CD8-positive, alpha-beta memory T cell (primary cell): ENCODE data around the gene ZBTB8A. TPM values are rescaled to one million over a fixed set of nuclear protein-coding genes. Genes with fewer than 3 reads are reported as not detected.

Source experiments
- CTCF ChIA-PET: fragments of 350-600 bp; sonication (Branson Sonifier 250); formaldehyde crosslinking; loops from one replicate; lab custom pipeline; 2021; ENCODE audit warnings: antibody characterized with exemption; lab: Charles Lee
- POLR2A ChIA-PET: fragments of 350-600 bp; sonication (Branson Sonifier 250); formaldehyde crosslinking; loops from one replicate; lab custom pipeline; 2021; ENCODE audit warnings: antibody characterized with exemption; lab: Charles Lee
- DNase-seq, 5 donors: peaks; one replicate each; pipeline versions ENCODE4 v3.0.0 to v3.0.0-alpha.2; 2020 to 2022; ENCODE audit warnings: mixed read lengths in 1 of 5
- H3K27ac ChIP-seq: one replicate; pipeline ENCODE4 v1.7.0; 2013; ENCODE audit warnings: low read depth, mild to moderate bottlenecking, low read length, moderate library complexity
- H3K27me3 ChIP-seq: 2 replicates; pipeline ENCODE4 v1.7.0; 2013; ENCODE audit warnings: low read length, mild to moderate bottlenecking; ENCODE audit not compliant: insufficient read depth, poor library complexity, severe bottlenecking
- H3K36me3 ChIP-seq: 2 replicates; pipeline ENCODE4 v1.7.0; 2013; ENCODE audit warnings: mild to moderate bottlenecking, low read length, moderate library complexity; ENCODE audit not compliant: insufficient read depth
- H3K4me1 ChIP-seq: 2 replicates; pipeline ENCODE4 v1.7.0; 2013; ENCODE audit warnings: mild to moderate bottlenecking, low read length, moderate library complexity; ENCODE audit not compliant: insufficient read depth
- H3K4me3 ChIP-seq: 2 replicates; pipeline ENCODE4 v1.7.0; 2013; ENCODE audit warnings: mild to moderate bottlenecking, low read length
- H3K9me3 ChIP-seq: 2 replicates; pipeline ENCODE4 v1.7.0; 2013; ENCODE audit warnings: mild to moderate bottlenecking, low read length
- H3K27ac Mint-ChIP-seq, 8 donors: one replicate each; pipeline ENCODE4 v1.8.0; 2020 to 2021; ENCODE audit warnings: mixed read lengths in 8 of 8, mild to moderate bottlenecking in 6 of 8, inconsistent platforms in 3 of 8, moderate library complexity in 3 of 8
- H3K27me3 Mint-ChIP-seq, 2 donors: one replicate each; pipeline ENCODE4 v1.8.0; 2020 to 2021; ENCODE audit warnings: mixed read lengths in 2 of 2, mild to moderate bottlenecking in 1 of 2, moderate library complexity in 1 of 2
- H3K36me3 Mint-ChIP-seq, 3 donors: one replicate each; pipeline ENCODE4 v1.8.0; 2020 to 2021; ENCODE audit warnings: mixed read lengths in 3 of 3, inconsistent platforms in 1 of 3, mild to moderate bottlenecking in 1 of 3
- H3K4me1 Mint-ChIP-seq, 3 donors: one replicate each; pipeline ENCODE4 v1.8.0; 2020 to 2021; ENCODE audit warnings: mixed read lengths in 3 of 3, inconsistent platforms in 1 of 3, mild to moderate bottlenecking in 1 of 3
- H3K4me3 Mint-ChIP-seq, 7 donors: one replicate each; pipeline ENCODE4 v1.8.0; 2020 to 2021; ENCODE audit warnings: mixed read lengths in 7 of 7, mild to moderate bottlenecking in 6 of 7, moderate library complexity in 4 of 7, inconsistent platforms in 2 of 7
- H3K9me3 Mint-ChIP-seq, 5 donors: one replicate each; pipeline ENCODE4 v1.8.0; 2020 to 2022; ENCODE audit warnings: mixed read lengths in 5 of 5, mild to moderate bottlenecking in 3 of 5, moderate library complexity in 2 of 5, inconsistent platforms in 1 of 5
- polyA plus RNA-seq: library from polyadenylated mRNA; unstranded; fragments of 300-500 nt; fragmentation: Illumina TruSeq; gene quantifications from one replicate; pipeline ENCODE4 v1.2.3, GENCODE V29; 2021
- total RNA-seq, 2 experiments: library from RNA; stranded (reverse); gene quantifications; one replicate each; pipeline ENCODE4 v1.2.3, GENCODE V29; 2021

Gene ZBTB8A
- total and polyA plus RNA-seq, 3 experiments from 2014 or later: 0.40 to 0.42 TPM; not detected in 1

DNA sequence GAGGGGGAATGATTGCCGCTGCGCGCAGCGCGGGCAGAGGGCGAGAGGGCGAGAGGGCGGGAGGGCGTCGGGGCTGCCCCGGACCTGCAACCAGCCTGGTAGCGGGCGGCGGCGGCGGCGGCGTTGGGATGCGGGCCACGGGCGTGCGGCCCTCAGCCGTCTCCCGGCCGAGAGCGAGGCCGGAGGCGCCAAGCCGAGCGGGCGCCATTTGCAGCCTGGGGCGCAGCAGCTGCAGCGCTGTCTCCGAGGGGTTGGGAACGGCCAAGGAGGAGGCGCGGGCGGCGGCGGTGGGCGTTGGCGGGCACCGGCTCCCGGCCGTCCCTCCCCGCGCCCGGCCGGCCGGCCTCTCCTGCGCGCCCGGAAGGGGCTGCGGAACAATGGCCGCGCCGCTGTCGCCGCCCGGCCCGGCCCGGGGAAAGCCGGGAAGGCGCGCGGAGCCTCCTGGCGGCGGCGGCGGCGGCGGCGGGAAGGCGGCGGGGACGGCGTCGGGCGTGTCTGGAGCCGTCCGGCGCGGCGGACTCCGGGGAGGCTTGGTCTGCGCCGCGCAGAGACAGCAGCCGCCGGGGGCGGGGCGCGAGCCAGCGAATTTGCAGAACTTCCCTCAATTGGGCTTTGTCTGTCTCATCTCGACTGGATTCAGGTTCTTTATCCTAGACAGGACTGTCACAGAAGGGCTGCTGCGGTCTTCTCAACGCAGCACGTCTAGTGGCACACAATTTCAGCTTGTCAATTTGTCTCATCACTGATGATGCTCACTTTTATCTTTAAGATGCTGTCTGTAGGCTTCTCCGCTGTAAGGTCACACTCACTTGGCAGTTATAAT is 38.6 kb upstream of the ZBTB8A start:
- Histone ChIP-seq H3K27me3 (peaks cover 9% of the 10 kb centered on the region), H3K36me3 (no peaks in the 10 kb centered on the region), H3K4me3 (no peak overlapping the region), H3K4me1 (no peaks in the 10 kb centered on the region), H3K27ac (no peak overlapping the region), H3K9me3 (no peaks in the 10 kb centered on the region)
- Mint-ChIP-seq H3K4me1 (peaks cover 4 to 10% (median 4%) of the 10 kb centered on the region in 3 donors), H3K36me3 (no peaks in the 10 kb centered on the region), H3K9me3 (no peaks in the 10 kb centered on the region), H3K27me3 (peaks cover 48 to 58% of the 10 kb centered on the region in 2 donors), H3K4me3 (peak overlapping the region; percentile 68 to 93 (median 80)), H3K27ac (no peak overlapping the region)
- CTCF ChIA-PET: interaction anchor here (1.1 kb wide), 1 partner anchor 20 kb away, joined by 5 read pairs; no protein-coding TSS in a partner anchor
- DNase-seq: no peak
- POLR2A ChIA-PET: no interaction called here

GRCh38 chr1:32501865-32502264 is 37.4 kb upstream of the ZBTB8A start:
- H3K36me3 Mint-ChIP-seq: no peaks in the 10 kb centered on the region
- H3K27me3 Mint-ChIP-seq: peaks cover 51 to 64% of the 10 kb centered on the region in 2 donors
- no peak overlapping the region for H3K27ac Mint-ChIP-seq

DNA sequence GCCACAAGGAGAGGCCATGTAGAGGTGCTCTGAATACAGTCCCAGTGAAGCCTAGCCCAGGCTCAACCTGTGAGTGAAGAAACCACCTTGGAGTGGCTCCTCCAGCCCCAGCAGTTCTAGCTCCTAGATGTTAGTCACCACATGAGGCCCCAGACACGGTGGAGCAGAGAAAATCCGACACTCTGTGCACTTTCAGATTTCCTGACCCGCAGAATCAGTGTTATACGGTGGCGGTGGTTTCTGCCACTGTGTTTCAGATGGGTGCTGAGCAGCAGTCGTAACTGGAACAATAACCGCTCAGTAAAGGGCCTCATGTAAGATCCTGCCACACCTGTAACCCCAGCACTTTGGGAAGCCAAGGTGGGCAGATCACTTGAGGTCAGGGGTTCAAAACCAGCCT is 36.1 kb upstream of the ZBTB8A start:
- DNase-seq: no peak
- CTCF ChIA-PET: no interaction called here
- no peaks in the 10 kb centered on the region for H3K9me3 ChIP-seq
- Mint-ChIP-seq H3K4me1 (peaks cover 4 to 10% (median 4%) of the 10 kb centered on the region in 3 donors), H3K27ac (no peak overlapping the region), H3K9me3 (no peaks in the 10 kb centered on the region), H3K36me3 (no peaks in the 10 kb centered on the region), H3K4me3 (no peak overlapping the region), H3K27me3 (peaks cover 54 to 58% of the 10 kb centered on the region in 2 donors)
- POLR2A ChIA-PET: no interaction called here
- H3K36me3 ChIP-seq: no peaks in the 10 kb centered on the region
- peaks cover 5% of the 10 kb centered on the region for H3K27me3 ChIP-seq
- no peak overlapping the region for H3K27ac ChIP-seq
- no peak overlapping the region for H3K4me3 ChIP-seq
- H3K4me1 ChIP-seq: no peaks in the 10 kb centered on the region

More at GRCh38 chr1:32501865-32502264, 37.4 kb upstream of the ZBTB8A start:
- CTCF ChIA-PET: no interaction called here
- Histone ChIP-seq H3K27me3 (peaks cover 9% of the 10 kb centered on the region), H3K27ac (no peak overlapping the region), H3K4me1 (no peaks in the 10 kb centered on the region), H3K4me3 (no peak overlapping the region), H3K9me3 (no peaks in the 10 kb centered on the region), H3K36me3 (no peaks in the 10 kb centered on the region)
- H3K4me1 Mint-ChIP-seq: peaks cover 4 to 10% (median 4%) of the 10 kb centered on the region in 3 donors
- H3K4me3 Mint-ChIP-seq: peak overlapping the region in 6 of 7 donors; percentile 19 to 50 (median 46)
- POLR2A ChIA-PET: no interaction called here
- H3K9me3 Mint-ChIP-seq: no peaks in the 10 kb centered on the region
- DNase-seq: no peak

DNA sequence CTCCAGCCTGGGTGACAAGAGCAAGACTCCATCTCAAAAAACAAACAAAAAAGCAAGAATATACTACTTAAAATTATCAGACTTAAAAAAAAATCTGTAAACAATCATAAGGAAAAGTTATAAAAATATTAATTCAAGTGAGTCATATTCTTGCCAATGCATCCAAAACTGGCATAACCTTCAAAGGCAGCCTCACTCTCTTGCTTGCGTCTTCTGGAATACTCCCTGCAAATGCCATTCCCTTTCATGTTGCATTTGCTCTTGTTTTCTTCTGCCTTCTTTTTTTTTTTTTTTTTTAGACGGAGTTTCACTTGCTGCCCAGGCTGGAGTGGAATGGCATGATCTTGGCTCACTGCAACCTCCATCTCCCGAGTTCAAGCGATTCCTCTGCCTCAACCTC is 32.2 kb upstream of the ZBTB8A start:
- ChIA-PET POLR2A (interaction anchor here (0.6 kb wide), 1 partner anchor 13 kb away, joined by 4 read pairs; no protein-coding TSS in a partner anchor), CTCF (interaction anchor here (1.0 kb wide), 1 partner anchor 9 kb away, joined by 3 read pairs; no protein-coding TSS in a partner anchor)
- no peak overlapping the region for H3K27ac Mint-ChIP-seq
- no peaks in the 10 kb centered on the region for H3K36me3 Mint-ChIP-seq
- Histone ChIP-seq H3K27ac (no peak overlapping the region), H3K4me3 (no peak overlapping the region), H3K4me1 (no peaks in the 10 kb centered on the region), H3K9me3 (no peaks in the 10 kb centered on the region), H3K27me3 (no peaks in the 10 kb centered on the region), H3K36me3 (no peaks in the 10 kb centered on the region)
- H3K9me3 Mint-ChIP-seq: peaks cover 0 to 2% (median 0%) of the 10 kb centered on the region in 5 donors
- DNase-seq: no peak
- no peak overlapping the region for H3K4me3 Mint-ChIP-seq
- H3K4me1 Mint-ChIP-seq: no peaks in the 10 kb centered on the region
- peaks cover 36 to 41% of the 10 kb centered on the region in 2 donors for H3K27me3 Mint-ChIP-seq

GRCh38 chr1:32508761-32509160 is 30.5 kb upstream of the ZBTB8A start:
- Mint-ChIP-seq H3K27ac (no peak overlapping the region), H3K27me3 (peaks cover 28 to 40% of the 10 kb centered on the region in 2 donors), H3K9me3 (peaks cover 0 to 2% (median 0%) of the 10 kb centered on the region in 5 donors), H3K4me1 (no peaks in the 10 kb centered on the region), H3K36me3 (no peaks in the 10 kb centered on the region), H3K4me3 (no peak overlapping the region)
- CTCF ChIA-PET: no interaction called here
- H3K27me3 ChIP-seq: no peaks in the 10 kb centered on the region
- H3K27ac ChIP-seq: no peak overlapping the region
- H3K4me3 ChIP-seq: no peak overlapping the region
- DNase-seq: no peak
- POLR2A ChIA-PET: no interaction called here
- no peaks in the 10 kb centered on the region for H3K36me3 ChIP-seq
- H3K9me3 ChIP-seq: no peaks in the 10 kb centered on the region
- H3K4me1 ChIP-seq: no peaks in the 10 kb centered on the region

DNA sequence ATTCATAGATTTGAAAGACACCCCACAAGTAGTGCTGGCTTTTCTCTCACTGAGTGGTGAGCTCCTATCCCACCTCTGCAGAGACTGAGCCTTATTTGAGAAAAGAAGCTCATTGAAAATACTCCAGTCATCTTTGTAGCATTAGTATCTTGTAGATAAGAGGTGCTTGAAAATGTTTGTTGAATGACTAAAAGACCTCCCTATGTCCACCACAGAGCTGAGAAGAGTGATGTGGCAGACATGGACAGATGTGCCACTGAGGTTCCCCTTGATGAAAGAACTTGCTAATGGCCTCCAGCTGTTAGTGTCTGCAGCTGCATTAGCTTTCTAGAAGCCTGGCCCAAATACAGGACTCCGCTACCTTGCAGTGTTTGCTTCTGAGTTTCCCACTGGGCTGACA is 29.3 kb upstream of the ZBTB8A start:
- H3K4me1 Mint-ChIP-seq: no peaks in the 10 kb centered on the region
- H3K9me3 Mint-ChIP-seq: peaks cover 0 to 2% (median 0%) of the 10 kb centered on the region in 5 donors
- no peaks in the 10 kb centered on the region for H3K4me1 ChIP-seq
- no peaks in the 10 kb centered on the region for H3K27me3 ChIP-seq
- H3K4me3 ChIP-seq: no peak overlapping the region
- ChIA-PET POLR2A (no interaction called here), CTCF (no interaction called here)
- H3K9me3 ChIP-seq: no peaks in the 10 kb centered on the region
- DNase-seq: no peak
- H3K36me3 ChIP-seq: no peaks in the 10 kb centered on the region
- peak overlapping the region in 1 of 8 donors; percentile 4 for H3K27ac Mint-ChIP-seq
- no peak overlapping the region for H3K4me3 Mint-ChIP-seq
- H3K27me3 Mint-ChIP-seq: peaks cover 27 to 39% of the 10 kb centered on the region in 2 donors
- no peaks in the 10 kb centered on the region for H3K36me3 Mint-ChIP-seq
- H3K27ac ChIP-seq: no peak overlapping the region

- CTCF ChIA-PET: no interaction called here
- POLR2A ChIA-PET: no interaction called here
- Histone ChIP-seq H3K4me1 (no peaks in the 10 kb centered on the region), H3K9me3 (no peaks in the 10 kb centered on the region), H3K36me3 (no peaks in the 10 kb centered on the region), H3K27ac (no peak overlapping the region), H3K27me3 (no peaks in the 10 kb centered on the region), H3K4me3 (no peak overlapping the region)
- no peak for DNase-seq
- Mint-ChIP-seq H3K36me3 (no peaks in the 10 kb centered on the region), H3K4me3 (no peak overlapping the region), H3K9me3 (peaks cover 0 to 2% (median 0%) of the 10 kb centered on the region in 5 donors), H3K27ac (no peak overlapping the region), H3K27me3 (peaks cover 10 to 20% of the 10 kb centered on the region in 2 donors), H3K4me1 (peaks cover 3 to 6% (median 4%) of the 10 kb centered on the region in 3 donors)
Measured at GRCh38 chr1:32516402-32516801, 22.8 kb upstream of the ZBTB8A start.

DNA sequence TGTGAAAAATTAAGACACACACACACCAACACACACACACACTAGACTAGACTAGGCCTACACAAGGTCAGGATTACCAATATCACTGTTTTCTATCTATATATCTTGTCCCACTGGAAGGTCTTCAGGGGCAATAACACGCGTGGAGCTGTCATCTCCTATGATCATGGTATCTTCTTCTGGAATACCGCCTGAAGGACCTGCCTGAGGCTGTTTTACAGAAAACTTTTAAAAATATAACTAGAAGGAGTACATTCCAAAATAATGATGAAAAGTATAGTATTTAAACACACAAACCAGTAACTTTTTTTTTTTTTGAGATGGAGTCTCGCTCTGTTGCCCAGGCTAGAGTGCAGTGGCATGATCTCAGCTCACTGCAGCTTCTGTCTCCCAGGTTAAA is 20.3 kb upstream of the ZBTB8A start:
- H3K4me3 Mint-ChIP-seq: no peak overlapping the region
- no peaks in the 10 kb centered on the region for H3K4me1 ChIP-seq
- DNase-seq: no peak
- ChIA-PET POLR2A (no interaction called here), CTCF (interaction anchor here (3.2 kb wide), 1 partner anchor 353 kb away, joined by 12 read pairs; no protein-coding TSS in a partner anchor)
- H3K9me3 Mint-ChIP-seq: no peaks in the 10 kb centered on the region
- no peaks in the 10 kb centered on the region for H3K9me3 ChIP-seq
- H3K27me3 ChIP-seq: no peaks in the 10 kb centered on the region
- no peak overlapping the region for H3K27ac Mint-ChIP-seq
- no peaks in the 10 kb centered on the region for H3K36me3 Mint-ChIP-seq
- H3K4me3 ChIP-seq: no peak overlapping the region
- H3K27me3 Mint-ChIP-seq: peaks cover 10 to 17% of the 10 kb centered on the region in 2 donors
- no peaks in the 10 kb centered on the region for H3K36me3 ChIP-seq
- H3K4me1 Mint-ChIP-seq: peaks cover 3 to 6% (median 4%) of the 10 kb centered on the region in 3 donors
- H3K27ac ChIP-seq: no peak overlapping the region
